ENCODE measurements around the gene ZNF280B. TPM values are rescaled to one million over a fixed set of nuclear protein-coding genes. Genes with fewer than 3 reads are reported as not detected.

The ZNF280B gene
- total RNA-seq, 1 donor = 1.1 TPM

DNA sequence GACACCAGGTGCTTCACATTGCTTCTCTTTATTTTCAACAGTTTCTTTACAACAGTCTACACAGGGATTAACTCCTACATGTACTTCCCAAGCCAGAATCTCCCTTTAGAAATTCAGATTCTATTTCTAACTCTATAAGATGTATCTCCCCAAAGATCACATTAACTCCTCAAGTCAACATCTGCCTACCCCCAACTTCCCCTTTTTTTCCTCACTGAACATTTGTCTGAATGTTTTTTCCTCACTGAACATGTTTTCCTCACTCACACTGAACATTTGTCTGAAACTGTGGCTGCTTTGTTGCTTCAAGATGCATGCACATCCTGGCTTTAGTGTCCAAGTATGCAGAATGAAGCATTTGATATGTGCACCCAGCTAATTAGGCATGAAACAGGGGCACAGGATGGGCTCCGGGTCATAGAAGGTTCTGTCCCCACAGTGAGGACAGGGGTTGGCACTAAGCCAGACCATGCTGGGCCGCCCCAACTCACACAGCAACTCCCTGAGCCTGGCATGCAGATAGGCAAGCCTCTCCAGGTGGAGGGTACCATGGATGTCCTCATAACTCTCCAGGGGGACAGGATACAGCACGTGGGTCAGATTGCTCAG, 39.3 kb upstream of the ZNF280B start:
- Histone ChIP-seq H3K27me3 (ENCODE audit: insufficient read depth, low read length) (no peaks in the 10 kb centered on the region), H3K4me1 (ENCODE audit: insufficient read depth, low read length) (no peaks in the 10 kb centered on the region), H3K9me3 (ENCODE audit: low read depth, low read length) (no peaks in the 10 kb centered on the region), H3K4me3 (ENCODE audit: insufficient read depth, low read length) (no peak overlapping the region), H3K4me2 (ENCODE audit: insufficient read depth, low read length) (no peak overlapping the region), H3K27ac (ENCODE audit: low read depth, low read length) (no peak overlapping the region), H4K20me1 (ENCODE audit: insufficient read depth, low read length) (no peaks in the 10 kb centered on the region), H3K36me3 (ENCODE audit: insufficient read depth, low read length) (no peaks in the 10 kb centered on the region), H2AFZ (ENCODE audit: low read length) (no peak overlapping the region), H3K79me2 (ENCODE audit: insufficient read depth, low read length) (no peaks in the 10 kb centered on the region)
- TF ChIP-seq, protein P1, sequence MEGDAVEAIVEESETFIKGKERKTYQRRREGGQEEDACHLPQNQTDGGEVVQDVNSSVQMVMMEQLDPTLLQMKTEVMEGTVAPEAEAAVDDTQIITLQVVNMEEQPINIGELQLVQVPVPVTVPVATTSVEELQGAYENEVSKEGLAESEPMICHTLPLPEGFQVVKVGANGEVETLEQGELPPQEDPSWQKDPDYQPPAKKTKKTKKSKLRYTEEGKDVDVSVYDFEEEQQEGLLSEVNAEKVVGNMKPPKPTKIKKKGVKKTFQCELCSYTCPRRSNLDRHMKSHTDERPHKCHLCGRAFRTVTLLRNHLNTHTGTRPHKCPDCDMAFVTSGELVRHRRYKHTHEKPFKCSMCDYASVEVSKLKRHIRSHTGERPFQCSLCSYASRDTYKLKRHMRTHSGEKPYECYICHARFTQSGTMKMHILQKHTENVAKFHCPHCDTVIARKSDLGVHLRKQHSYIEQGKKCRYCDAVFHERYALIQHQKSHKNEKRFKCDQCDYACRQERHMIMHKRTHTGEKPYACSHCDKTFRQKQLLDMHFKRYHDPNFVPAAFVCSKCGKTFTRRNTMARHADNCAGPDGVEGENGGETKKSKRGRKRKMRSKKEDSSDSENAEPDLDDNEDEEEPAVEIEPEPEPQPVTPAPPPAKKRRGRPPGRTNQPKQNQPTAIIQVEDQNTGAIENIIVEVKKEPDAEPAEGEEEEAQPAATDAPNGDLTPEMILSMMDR (IDR thresholded peaks at IDR 0.05; ENCODE audit: extremely low read depth, low read depth, low read length) = no peak
- no peak for DNase-seq (ENCODE audit: insufficient read length, low spot score, missing footprints)

DNA sequence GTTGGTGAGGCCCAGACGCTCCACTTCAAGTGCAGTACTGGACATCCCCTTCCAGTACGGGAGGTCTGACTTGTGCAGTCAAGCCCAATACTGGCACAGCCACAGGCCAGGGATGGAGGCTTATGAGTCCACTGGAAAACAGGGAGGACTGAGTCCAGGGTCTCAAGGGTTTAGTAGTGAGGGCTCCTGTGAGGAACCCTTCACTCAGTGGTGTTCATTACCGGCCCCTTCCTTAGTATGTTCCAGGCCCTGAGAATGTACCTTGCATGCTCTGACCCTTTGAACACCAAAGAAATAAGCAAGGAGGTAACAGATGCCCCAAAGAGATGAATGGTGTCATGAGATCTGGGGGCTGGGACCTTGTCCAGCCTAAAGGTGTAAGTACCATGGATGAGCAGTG, 38.7 kb upstream of the ZNF280B start:
- Histone ChIP-seq H3K4me2 (ENCODE audit: insufficient read depth, low read length) (no peak overlapping the region), H3K27me3 (ENCODE audit: insufficient read depth, low read length) (no peaks in the 10 kb centered on the region), H3K4me3 (ENCODE audit: insufficient read depth, low read length) (no peak overlapping the region), H3K9me3 (ENCODE audit: low read depth, low read length) (no peaks in the 10 kb centered on the region), H4K20me1 (ENCODE audit: insufficient read depth, low read length) (no peaks in the 10 kb centered on the region), H3K79me2 (ENCODE audit: insufficient read depth, low read length) (no peaks in the 10 kb centered on the region), H3K27ac (ENCODE audit: low read depth, low read length) (no peak overlapping the region), H2AFZ (ENCODE audit: low read length) (no peak overlapping the region), H3K4me1 (ENCODE audit: insufficient read depth, low read length) (no peaks in the 10 kb centered on the region), H3K36me3 (ENCODE audit: insufficient read depth, low read length) (no peaks in the 10 kb centered on the region)
- TF ChIP-seq, protein P1 (IDR thresholded peaks at IDR 0.05; ENCODE audit: extremely low read depth, low read depth, low read length) = no peak
- no peak for DNase-seq (ENCODE audit: insufficient read length, low spot score, missing footprints)

DNA sequence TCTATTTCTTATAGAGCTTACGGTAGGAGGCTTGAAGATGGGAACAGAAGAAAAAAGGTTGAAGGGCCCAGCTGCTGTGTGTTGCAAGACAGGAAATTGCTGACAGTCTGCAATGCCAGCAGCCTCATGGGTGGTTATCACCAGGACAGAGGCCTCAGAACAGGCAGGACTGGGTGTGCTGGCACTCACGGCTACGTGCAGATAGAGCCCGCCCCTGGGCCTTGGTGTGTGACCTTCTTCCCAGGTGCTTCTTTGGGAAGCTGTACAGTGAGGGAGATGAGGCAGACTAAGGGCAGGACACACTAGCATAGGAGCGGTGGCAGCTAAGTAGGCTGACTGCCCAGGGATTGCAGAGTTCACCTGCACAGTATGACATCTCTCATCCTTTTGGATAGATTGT, 37.9 kb upstream of the ZNF280B start:
- H3K27ac ChIP-seq (ENCODE audit: low read depth, low read length) = no peak overlapping the region
- no peaks in the 10 kb centered on the region for H3K4me1 ChIP-seq (ENCODE audit: insufficient read depth, low read length)
- H3K4me3 ChIP-seq (ENCODE audit: insufficient read depth, low read length) = no peak overlapping the region
- no peaks in the 10 kb centered on the region for H3K36me3 ChIP-seq (ENCODE audit: insufficient read depth, low read length)
- no peak overlapping the region for H2AFZ ChIP-seq (ENCODE audit: low read length)
- H3K9me3 ChIP-seq (ENCODE audit: low read depth, low read length) = no peaks in the 10 kb centered on the region
- no peak for DNase-seq (ENCODE audit: insufficient read length, low spot score, missing footprints)
- TF ChIP-seq, protein P1 (IDR thresholded peaks at IDR 0.05; ENCODE audit: extremely low read depth, low read depth, low read length) = no peak
- H3K4me2 ChIP-seq (ENCODE audit: insufficient read depth, low read length) = no peak overlapping the region
- H3K79me2 ChIP-seq (ENCODE audit: insufficient read depth, low read length) = no peaks in the 10 kb centered on the region
- H3K27me3 ChIP-seq (ENCODE audit: insufficient read depth, low read length) = no peaks in the 10 kb centered on the region
- no peaks in the 10 kb centered on the region for H4K20me1 ChIP-seq (ENCODE audit: insufficient read depth, low read length)

DNA sequence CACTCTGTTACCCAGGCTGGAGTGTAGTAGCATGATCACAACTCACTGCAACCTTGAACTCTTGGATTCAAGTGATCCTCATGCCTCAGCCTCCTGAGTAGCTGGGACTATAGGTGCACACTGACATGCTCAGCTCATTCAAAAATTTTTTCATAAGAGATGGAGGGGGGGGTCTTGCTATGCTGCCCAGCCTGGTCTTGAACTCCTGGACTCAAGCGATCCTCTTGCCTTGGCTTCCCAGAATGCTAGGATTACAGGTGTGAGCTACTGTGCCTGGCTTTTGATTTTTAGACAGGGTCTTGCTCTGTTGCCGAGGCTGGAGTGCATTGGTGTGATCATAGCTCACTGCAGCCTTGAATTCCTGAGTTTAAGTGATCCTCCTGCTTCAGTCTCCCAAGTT, 36.5 kb upstream of the ZNF280B start:
- H3K79me2 ChIP-seq (ENCODE audit: insufficient read depth, low read length) = no peaks in the 10 kb centered on the region
- H4K20me1 ChIP-seq (ENCODE audit: insufficient read depth, low read length) = no peaks in the 10 kb centered on the region
- H3K27ac ChIP-seq (ENCODE audit: low read depth, low read length) = no peak overlapping the region
- no peak overlapping the region for H3K4me3 ChIP-seq (ENCODE audit: insufficient read depth, low read length)
- no peak overlapping the region for H2AFZ ChIP-seq (ENCODE audit: low read length)
- H3K9me3 ChIP-seq (ENCODE audit: low read depth, low read length) = no peaks in the 10 kb centered on the region
- no peaks in the 10 kb centered on the region for H3K4me1 ChIP-seq (ENCODE audit: insufficient read depth, low read length)
- no peak for DNase-seq (ENCODE audit: insufficient read length, low spot score, missing footprints)
- no peak overlapping the region for H3K4me2 ChIP-seq (ENCODE audit: insufficient read depth, low read length)
- no peaks in the 10 kb centered on the region for H3K27me3 ChIP-seq (ENCODE audit: insufficient read depth, low read length)
- no peaks in the 10 kb centered on the region for H3K36me3 ChIP-seq (ENCODE audit: insufficient read depth, low read length)
- TF ChIP-seq, protein P1 (IDR thresholded peaks at IDR 0.05; ENCODE audit: extremely low read depth, low read depth, low read length) = no peak
